Fibroblast of lung (primary cell): ENCODE results near the gene SLC6A13. TPM values are rescaled to one million over a fixed set of nuclear protein-coding genes. Genes with fewer than 3 reads are reported as not detected.
"Not testable (repeated sequence)": the region's sequence is repeated elsewhere in the genome, so short reads cannot be mapped to it uniquely, and the experiment has no call there.

Experiments
- DNase-seq, 2 donors: peaks; one replicate each; pipeline versions ENCODE4 v3.0.0 to v3.0.0-alpha.2; 2010; ENCODE audit warnings: low read depth in 2 of 2
- H2AFZ ChIP-seq: 2 replicates; pipeline ENCODE4 v1.5.1; 2012; ENCODE audit warnings: low read length, control low read depth, inconsistent platforms
- H3K27ac ChIP-seq: 2 replicates; pipeline ENCODE4 v1.5.1; 2011; ENCODE audit warnings: low read length, control low read depth; ENCODE audit not compliant: insufficient read depth
- H3K27me3 ChIP-seq: 2 replicates; pipeline ENCODE4 v1.5.1; 2011; ENCODE audit warnings: mild to moderate bottlenecking, low read length; ENCODE audit not compliant: control insufficient read depth, insufficient read depth
- H3K36me3 ChIP-seq: 2 replicates; pipeline ENCODE4 v1.5.1; 2011; ENCODE audit warnings: low read length; ENCODE audit not compliant: control insufficient read depth, insufficient read depth
- H3K4me1 ChIP-seq: 2 replicates; pipeline ENCODE4 v1.5.1; 2011; ENCODE audit warnings: low read length; ENCODE audit not compliant: control insufficient read depth, insufficient read depth; ENCODE audit errors: extremely low read depth
- H3K4me2 ChIP-seq: 2 replicates; pipeline ENCODE4 v1.5.1; 2011; ENCODE audit warnings: low read length, control low read depth; ENCODE audit not compliant: insufficient read depth; ENCODE audit errors: extremely low read depth
- H3K4me3 ChIP-seq, 4 experiments: fragments of 200-600 bp in 1 of 4; sonication (generic) in 1 of 4; replicated peaks in 1 of 4; 2 replicates each; pipeline ENCODE4 v1.5.1; 2011 to 2016; ENCODE audit warnings: low read length in 4 of 4, low read depth in 3 of 4, mild to moderate bottlenecking in 3 of 4, control low read depth in 2 of 4, inconsistent platforms in 1 of 4, mixed read lengths in 1 of 4; ENCODE audit not compliant: insufficient read depth in 1 of 4; ENCODE audit errors: control extremely low read depth in 1 of 4
- H3K79me2 ChIP-seq: 2 replicates; pipeline ENCODE4 v1.5.1; 2012; ENCODE audit warnings: mild to moderate bottlenecking, low read length, inconsistent platforms; ENCODE audit not compliant: control insufficient read depth, insufficient read depth
- H3K9ac ChIP-seq: 2 replicates; pipeline ENCODE4 v1.5.1; 2011; ENCODE audit warnings: mild to moderate bottlenecking, low read length, control low read depth; ENCODE audit not compliant: insufficient read depth
- H3K9me3 ChIP-seq: 2 replicates; pipeline ENCODE4 v1.5.1; 2012; ENCODE audit warnings: low read depth, low read length; ENCODE audit not compliant: control insufficient read depth, insufficient read depth
- H4K20me1 ChIP-seq: 2 replicates; pipeline ENCODE4 v1.5.1; 2011; ENCODE audit warnings: low read length; ENCODE audit not compliant: control insufficient read depth, insufficient read depth; ENCODE audit errors: extremely low read depth
- EZH2 ChIP-seq: IDR thresholded peaks from 2 replicates; pipeline ENCODE4 v1.5.1; 2012; ENCODE audit warnings: low read length, control low read depth, mild to moderate bottlenecking; ENCODE audit errors: missing control alignments
- polyA plus RNA-seq, 2 donors: library from polyadenylated mRNA; depleted of rRNA in 1 of 2; stranded (reverse) in 1 of 2; unstranded in 1 of 2; fragments of >200 nt; gene quantifications; 2 replicates each; pipeline ENCODE4 v1.2.1, GENCODE V29; 2011 to 2012; ENCODE audit warnings: missing spikeins in 1 of 2
- total RNA-seq: library from RNA; depleted of rRNA; stranded (reverse); fragments of >200 nt; gene quantifications from 2 replicates; pipeline ENCODE4 v1.2.1, GENCODE V29; 2014
- TF ChIP-seq, protein P1 (sequence below), 2 donors: IDR thresholded peaks in 1 of 2; conservative IDR thresholded peaks in 1 of 2; 1 replicate in 1 of 2; 2 replicates in 1 of 2; pipeline ENCODE4 v1.5.1; 2011 to 2012; ENCODE audit warnings: low read length in 2 of 2, control low read depth in 1 of 2, inconsistent platforms in 1 of 2, low read depth in 1 of 2, mild to moderate bottlenecking in 1 of 2

Gene SLC6A13
- total and polyA plus RNA-seq, 2 donors (not counting 1 experiment from before 2014, with no cell fraction given) = not detected

DNA sequence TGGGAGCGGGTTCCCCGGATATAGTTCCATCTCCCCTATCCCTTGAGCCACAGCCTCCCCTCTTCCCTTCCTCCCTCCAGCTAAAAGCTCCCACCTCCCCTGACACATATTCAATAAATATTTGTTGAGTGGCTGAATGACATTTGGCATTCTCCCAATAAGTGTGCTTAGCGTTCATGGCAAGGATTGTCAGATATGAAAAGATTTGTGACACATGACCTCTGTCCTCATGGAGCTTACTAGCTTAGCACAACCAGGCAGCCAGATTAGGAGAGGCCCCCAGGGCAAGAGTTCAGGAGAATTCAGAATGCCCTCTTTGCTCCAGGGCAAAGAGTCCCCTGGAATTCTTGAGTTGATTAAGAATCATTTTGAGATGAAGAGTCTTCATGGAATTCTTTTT lies 26.2 kb downstream of the SLC6A13 start:
- Histone ChIP-seq H3K4me3 (no peak overlapping the region), H3K36me3 (no peaks in the 10 kb centered on the region), H3K9ac (no peak overlapping the region), H2AFZ (no peak overlapping the region), H3K4me1 (no peaks in the 10 kb centered on the region), H3K27ac (no peak overlapping the region), H3K27me3 (peaks cover 5% of the 10 kb centered on the region), H3K9me3 (no peaks in the 10 kb centered on the region), H4K20me1 (no peaks in the 10 kb centered on the region), H3K4me2 (no peak overlapping the region), H3K79me2 (no peaks in the 10 kb centered on the region)
- TF ChIP-seq, protein P1, sequence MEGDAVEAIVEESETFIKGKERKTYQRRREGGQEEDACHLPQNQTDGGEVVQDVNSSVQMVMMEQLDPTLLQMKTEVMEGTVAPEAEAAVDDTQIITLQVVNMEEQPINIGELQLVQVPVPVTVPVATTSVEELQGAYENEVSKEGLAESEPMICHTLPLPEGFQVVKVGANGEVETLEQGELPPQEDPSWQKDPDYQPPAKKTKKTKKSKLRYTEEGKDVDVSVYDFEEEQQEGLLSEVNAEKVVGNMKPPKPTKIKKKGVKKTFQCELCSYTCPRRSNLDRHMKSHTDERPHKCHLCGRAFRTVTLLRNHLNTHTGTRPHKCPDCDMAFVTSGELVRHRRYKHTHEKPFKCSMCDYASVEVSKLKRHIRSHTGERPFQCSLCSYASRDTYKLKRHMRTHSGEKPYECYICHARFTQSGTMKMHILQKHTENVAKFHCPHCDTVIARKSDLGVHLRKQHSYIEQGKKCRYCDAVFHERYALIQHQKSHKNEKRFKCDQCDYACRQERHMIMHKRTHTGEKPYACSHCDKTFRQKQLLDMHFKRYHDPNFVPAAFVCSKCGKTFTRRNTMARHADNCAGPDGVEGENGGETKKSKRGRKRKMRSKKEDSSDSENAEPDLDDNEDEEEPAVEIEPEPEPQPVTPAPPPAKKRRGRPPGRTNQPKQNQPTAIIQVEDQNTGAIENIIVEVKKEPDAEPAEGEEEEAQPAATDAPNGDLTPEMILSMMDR (conservative IDR thresholded peaks at IDR 0.05 in 1 of 2, IDR thresholded peaks at IDR 0.05 in 1 of 2; ENCODE audit: low read depth in 1 of 2, low read length in 2 of 2) = no peak
- no peak for TF ChIP-seq EZH2
- no peak for DNase-seq

DNA sequence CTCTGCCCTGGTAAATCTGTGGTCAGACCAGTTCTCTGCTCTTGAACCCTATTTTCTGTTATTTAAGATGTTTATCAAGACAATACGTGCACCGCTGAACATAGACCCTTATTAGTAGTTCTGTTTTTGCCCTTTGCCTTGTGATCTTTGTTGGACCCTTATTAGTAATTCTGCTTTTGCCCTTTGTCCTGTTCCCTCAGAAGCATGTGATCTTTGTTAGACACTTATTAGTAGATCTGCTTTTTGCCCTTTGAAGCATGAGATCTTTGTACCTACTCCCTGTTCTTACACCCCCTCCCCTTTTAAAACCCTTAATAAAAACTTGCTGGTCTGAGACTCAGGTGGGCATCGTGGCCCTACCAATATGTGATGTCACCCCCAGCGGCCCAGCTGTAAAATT lies 26.7 kb downstream of the SLC6A13 start:
- H3K4me3 ChIP-seq, H3K4me1 ChIP-seq, H3K27me3 ChIP-seq, H3K9ac ChIP-seq, H3K9me3 ChIP-seq, H3K4me2 ChIP-seq, H3K36me3 ChIP-seq, H2AFZ ChIP-seq, H3K79me2 ChIP-seq, H4K20me1 ChIP-seq, DNase-seq, H3K27ac ChIP-seq: not testable (repeated sequence)

DNA sequence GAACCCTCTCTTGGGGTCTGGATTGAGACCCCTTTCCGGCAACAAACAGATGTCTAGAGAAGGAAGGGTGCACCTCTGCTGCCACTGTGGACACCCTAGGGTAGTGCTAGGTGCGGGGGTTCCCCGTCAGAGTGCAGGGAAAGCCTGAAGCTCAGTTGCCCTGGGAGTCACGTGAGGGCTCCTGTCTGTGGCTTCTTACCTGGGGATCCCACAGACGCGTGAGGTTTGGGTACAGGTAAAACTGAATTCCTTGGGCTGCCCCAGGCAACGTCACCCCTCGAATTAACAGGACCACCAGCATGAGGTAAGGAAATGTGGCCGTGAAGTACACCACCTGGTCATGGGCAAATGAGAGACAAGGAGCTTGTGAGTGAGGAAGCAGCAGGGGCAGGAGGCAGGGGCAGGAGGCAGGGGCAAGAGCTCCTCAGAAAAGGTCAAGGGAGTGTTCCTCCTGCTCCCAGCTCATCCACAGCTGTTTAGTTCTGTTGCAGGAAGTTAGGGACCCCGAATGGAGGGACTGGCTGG lies 27.7 kb downstream of the SLC6A13 start:
- DNase-seq = no peak
- no peaks in the 10 kb centered on the region for H4K20me1 ChIP-seq
- no peaks in the 10 kb centered on the region for H3K4me1 ChIP-seq
- no peak for TF ChIP-seq EZH2
- TF ChIP-seq, protein P1 (conservative IDR thresholded peaks at IDR 0.05 in 1 of 2, IDR thresholded peaks at IDR 0.05 in 1 of 2; ENCODE audit: low read depth in 1 of 2, low read length in 2 of 2) = no peak
- H3K27ac ChIP-seq = no peak overlapping the region
- no peak overlapping the region for H3K4me3 ChIP-seq
- H3K27me3 ChIP-seq = peaks cover 11% of the 10 kb centered on the region
- no peaks in the 10 kb centered on the region for H3K9me3 ChIP-seq
- no peaks in the 10 kb centered on the region for H3K36me3 ChIP-seq
- no peak overlapping the region for H3K9ac ChIP-seq
- H3K4me2 ChIP-seq = no peak overlapping the region
- H3K79me2 ChIP-seq = no peaks in the 10 kb centered on the region
- no peak overlapping the region for H2AFZ ChIP-seq
